Activated CD4-positive, alpha-beta T cell treated with anti-CD3 and anti-CD28 coated beads for 36 hours (primary cell): ENCODE results near the gene LMBR1L. TPM values are rescaled to one million over a fixed set of nuclear protein-coding genes. Genes with fewer than 3 reads are reported as not detected.

Experiments
- total RNA-seq, 2 experiments: library from RNA; stranded (reverse); gene quantifications; one replicate each; pipeline ENCODE4 v1.2.3, GENCODE V29; 2021

Gene LMBR1L
- total RNA-seq, 2 experiments from 2014 or later: 45.0 to 48.0 TPM

Other genes starting within 250 kb of the LMBR1L start
- gene RND1, start 245.0 kb downstream of the LMBR1L start, total RNA-seq: 1 to 10 TPM; 2.2 to 3.3 TPM
- 10 to 100 TPM; 56.8 to 63.8 TPM for gene FKBP11, start 185.4 kb downstream of the LMBR1L start, total RNA-seq
- gene ARF3, start 153.4 kb downstream of the LMBR1L start, total RNA-seq: 10 to 100 TPM; 84.7 to 96.1 TPM
- under 1 TPM; 0.16 to 0.18 TPM for gene WNT10B, start 139.1 kb downstream of the LMBR1L start, total RNA-seq
- not detected for gene WNT1, start 132.5 kb downstream of the LMBR1L start, total RNA-seq
- gene DDN, start 111.5 kb downstream of the LMBR1L start, total RNA-seq: under 1 TPM; 0.48 to 0.61 TPM
- gene PRKAG1, start 92.1 kb downstream of the LMBR1L start, total RNA-seq: 10 to 100 TPM; 54.5 to 62.6 TPM
- gene KMT2D, start 50.1 kb downstream of the LMBR1L start, total RNA-seq: 10 to 100 TPM; 48.3 to 58.2 TPM
- 10 to 100 TPM in 1 of 2 experiments, 1 to 10 TPM in 1; 6.7 to 13.3 TPM for gene RHEBL1, start 40.9 kb downstream of the LMBR1L start, total RNA-seq
- gene DHH, start 16.0 kb downstream of the LMBR1L start, total RNA-seq: not detected
- 1,000 to 10,000 TPM; 2,393 to 2,425 TPM for gene TUBA1B, start 20.5 kb upstream of the LMBR1L start, total RNA-seq
- gene TUBA1A, start 78.2 kb upstream of the LMBR1L start, total RNA-seq: 10 to 100 TPM; 75.7 to 98.5 TPM
- gene TUBA1C, start 154.2 kb upstream of the LMBR1L start, total RNA-seq: 100 to 1,000 TPM; 276 to 338 TPM
- not detected for gene PRPH, start 184.3 kb upstream of the LMBR1L start, total RNA-seq
- gene TROAP, start 212.4 kb upstream of the LMBR1L start, total RNA-seq: 10 to 100 TPM; 64.5 to 84.3 TPM
- gene C1QL4, start 226.3 kb upstream of the LMBR1L start, total RNA-seq: not detected
- gene DNAJC22, start 236.0 kb upstream of the LMBR1L start, total RNA-seq: under 1 TPM in 1 of 2 experiments, not detected in 1; 0.05 TPM